MM.1S (cell line): ENCODE measurements around the gene MRPL19.
"Not testable (repeated sequence)": the region's sequence is repeated elsewhere in the genome, so short reads cannot be mapped to it uniquely, and the experiment has no call there.

Experiments
- DNase-seq: peaks from one replicate; pipeline ENCODE4 v3.0.0-alpha.2; 2015
- H2AFZ ChIP-seq: fragments of 300-600 bp; sonication (generic); 2 replicates; pipeline ENCODE4 v1.6.0; 2016; ENCODE audit warnings: antibody characterized with exemption, low read length
- H3F3A ChIP-seq: fragments of 300-600 bp; sonication (generic); 2 replicates; pipeline ENCODE4 v1.6.1; 2016; ENCODE audit warnings: mild to moderate bottlenecking, antibody characterized with exemption, low read length, moderate library complexity, mixed read lengths; ENCODE audit not compliant: insufficient read depth
- H3K27ac ChIP-seq: fragments of 300-600 bp; sonication (generic); 2 replicates; pipeline ENCODE4 v1.5.1; 2016; ENCODE audit warnings: mild to moderate bottlenecking, low read length
- H3K27me3 ChIP-seq: fragments of 300-600 bp; sonication (generic); replicated peaks from 2 replicates; pipeline ENCODE4 v1.6.0; 2016; ENCODE audit warnings: low read length; ENCODE audit not compliant: insufficient read depth
- H3K36me3 ChIP-seq: fragments of 300-600 bp; sonication (generic); replicated peaks from 2 replicates; pipeline ENCODE4 v1.6.1; 2016; ENCODE audit warnings: mild to moderate bottlenecking, low read length, mixed read lengths; ENCODE audit not compliant: insufficient read depth
- H3K4me1 ChIP-seq: fragments of 300-600 bp; sonication (generic); 2 replicates; pipeline ENCODE4 v1.6.1; 2016; ENCODE audit warnings: low read length, mixed read lengths
- H3K4me2 ChIP-seq: fragments of 300-600 bp; sonication (generic); 2 replicates; pipeline ENCODE4 v1.6.0; 2016; ENCODE audit warnings: low read depth, low read length
- H3K4me3 ChIP-seq: fragments of 300-600 bp; sonication (generic); 2 replicates; pipeline ENCODE4 v1.5.1; 2016; ENCODE audit warnings: low read length, mixed read lengths
- H3K79me2 ChIP-seq: fragments of 300-600 bp; sonication (generic); 2 replicates; pipeline ENCODE4 v1.6.1; 2016; ENCODE audit warnings: mixed run types, low read length, mixed read lengths
- H3K9ac ChIP-seq: fragments of 300-600 bp; sonication (generic); 2 replicates; pipeline ENCODE4 v1.6.1; 2016; ENCODE audit warnings: low read length, mixed read lengths
- H3K9me2 ChIP-seq: fragments of 300-600 bp; sonication (generic); replicated peaks from 2 replicates; pipeline ENCODE4 v1.6.1; 2016; ENCODE audit warnings: mild to moderate bottlenecking, low read length, mixed read lengths; ENCODE audit not compliant: insufficient read depth
- H3K9me3 ChIP-seq: fragments of 300-600 bp; sonication (generic); replicated peaks from 2 replicates; pipeline ENCODE4 v1.6.1; 2016; ENCODE audit warnings: mild to moderate bottlenecking, low read length, mixed read lengths; ENCODE audit not compliant: insufficient read depth
- H4K20me1 ChIP-seq: fragments of 300-600 bp; sonication (generic); 2 replicates; pipeline ENCODE4 v1.6.1; 2016; ENCODE audit warnings: mild to moderate bottlenecking, low read length, moderate library complexity, mixed read lengths; ENCODE audit not compliant: insufficient read depth
- EZH2 ChIP-seq: fragments of 300-600 bp; sonication (generic); optimal IDR thresholded peaks from 2 replicates; pipeline ENCODE3; 2017; ENCODE audit warnings: low read depth, mild to moderate bottlenecking, antibody characterized with exemption, low read length, mixed read lengths
- EZH2phosphoT487 ChIP-seq: fragments of 300-600 bp; sonication (generic); IDR thresholded peaks from 2 replicates; pipeline ENCODE4 v1.6.1; 2018; ENCODE audit warnings: antibody characterized with exemption, low read length
- TF ChIP-seq, protein P1 (sequence below): fragments of 300-600 bp; sonication (generic); IDR thresholded peaks from 2 replicates; pipeline ENCODE4 v1.5.1; 2016; ENCODE audit warnings: antibody characterized with exemption, low read length, mixed read lengths

MRPL19 gene

GRCh38 chr2:75679556-75679955, 33.0 kb downstream of the MRPL19 start:
- no peak overlapping the region for H3K4me2 ChIP-seq
- TF ChIP-seq, protein P1, sequence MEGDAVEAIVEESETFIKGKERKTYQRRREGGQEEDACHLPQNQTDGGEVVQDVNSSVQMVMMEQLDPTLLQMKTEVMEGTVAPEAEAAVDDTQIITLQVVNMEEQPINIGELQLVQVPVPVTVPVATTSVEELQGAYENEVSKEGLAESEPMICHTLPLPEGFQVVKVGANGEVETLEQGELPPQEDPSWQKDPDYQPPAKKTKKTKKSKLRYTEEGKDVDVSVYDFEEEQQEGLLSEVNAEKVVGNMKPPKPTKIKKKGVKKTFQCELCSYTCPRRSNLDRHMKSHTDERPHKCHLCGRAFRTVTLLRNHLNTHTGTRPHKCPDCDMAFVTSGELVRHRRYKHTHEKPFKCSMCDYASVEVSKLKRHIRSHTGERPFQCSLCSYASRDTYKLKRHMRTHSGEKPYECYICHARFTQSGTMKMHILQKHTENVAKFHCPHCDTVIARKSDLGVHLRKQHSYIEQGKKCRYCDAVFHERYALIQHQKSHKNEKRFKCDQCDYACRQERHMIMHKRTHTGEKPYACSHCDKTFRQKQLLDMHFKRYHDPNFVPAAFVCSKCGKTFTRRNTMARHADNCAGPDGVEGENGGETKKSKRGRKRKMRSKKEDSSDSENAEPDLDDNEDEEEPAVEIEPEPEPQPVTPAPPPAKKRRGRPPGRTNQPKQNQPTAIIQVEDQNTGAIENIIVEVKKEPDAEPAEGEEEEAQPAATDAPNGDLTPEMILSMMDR = no peak
- TF ChIP-seq EZH2 = no peak
- TF ChIP-seq EZH2phosphoT487 = no peak

GRCh38 chr2:75680402-75680801, 33.8 kb downstream of the MRPL19 start:
- Histone ChIP-seq H3K9ac (no peak overlapping the region), H3F3A (no peaks in the 10 kb centered on the region), H3K27ac (no peak overlapping the region), H3K36me3 (no peaks in the 10 kb centered on the region), H4K20me1 (no peaks in the 10 kb centered on the region), H3K4me3 (no peak overlapping the region), H3K27me3 (no peaks in the 10 kb centered on the region), H3K9me2 (no peaks in the 10 kb centered on the region), H3K4me2 (no peak overlapping the region), H3K9me3 (no peaks in the 10 kb centered on the region), H2AFZ (no peak overlapping the region), H3K4me1 (no peaks in the 10 kb centered on the region), H3K79me2 (no peaks in the 10 kb centered on the region)
- no peak for DNase-seq
- TF ChIP-seq, protein P1 = no peak
- TF ChIP-seq EZH2 = no peak
- TF ChIP-seq EZH2phosphoT487 = no peak

More at GRCh38 chr2:75679556-75679955, 33.0 kb downstream of the MRPL19 start:
- H3K4me1 ChIP-seq = no peaks in the 10 kb centered on the region
- H3K79me2 ChIP-seq = no peaks in the 10 kb centered on the region
- no peaks in the 10 kb centered on the region for H3K36me3 ChIP-seq
- no peak overlapping the region for H2AFZ ChIP-seq
- DNase-seq = no peak
- H3F3A ChIP-seq = no peaks in the 10 kb centered on the region
- H3K4me3 ChIP-seq = no peak overlapping the region
- no peak overlapping the region for H3K27ac ChIP-seq
- no peaks in the 10 kb centered on the region for H3K27me3 ChIP-seq
- H3K9ac ChIP-seq = no peak overlapping the region
- no peaks in the 10 kb centered on the region for H3K9me3 ChIP-seq
- no peaks in the 10 kb centered on the region for H3K9me2 ChIP-seq
- H4K20me1 ChIP-seq = no peaks in the 10 kb centered on the region

GRCh38 chr2:75683430-75683829, 36.8 kb downstream of the MRPL19 start:
- H3K4me3 ChIP-seq, DNase-seq, H3K4me1 ChIP-seq, H3K9me2 ChIP-seq, H3K27ac ChIP-seq, H3K9ac ChIP-seq, H3K36me3 ChIP-seq, H3K27me3 ChIP-seq, H3F3A ChIP-seq, H3K79me2 ChIP-seq, H3K4me2 ChIP-seq, H2AFZ ChIP-seq, H4K20me1 ChIP-seq, H3K9me3 ChIP-seq: not testable (repeated sequence)

- H3K4me3 ChIP-seq = no peak overlapping the region
- H3K9me2 ChIP-seq = no peaks in the 10 kb centered on the region
- no peak overlapping the region for H3K27ac ChIP-seq
- no peak for TF ChIP-seq EZH2
- TF ChIP-seq EZH2phosphoT487 = no peak
- TF ChIP-seq, protein P1 = no peak
- H3F3A ChIP-seq = no peaks in the 10 kb centered on the region
- no peaks in the 10 kb centered on the region for H3K36me3 ChIP-seq
- no peak overlapping the region for H3K4me2 ChIP-seq
- no peaks in the 10 kb centered on the region for H3K4me1 ChIP-seq
- no peaks in the 10 kb centered on the region for H3K27me3 ChIP-seq
- no peaks in the 10 kb centered on the region for H3K9me3 ChIP-seq
- H2AFZ ChIP-seq = no peak overlapping the region
- no peaks in the 10 kb centered on the region for H3K79me2 ChIP-seq
- DNase-seq = no peak
- no peak overlapping the region for H3K9ac ChIP-seq
- H4K20me1 ChIP-seq = no peaks in the 10 kb centered on the region
Observed at GRCh38 chr2:75688196-75688595, 41.6 kb downstream of the MRPL19 start.
